GM21423 (cell line): ENCODE data around the gene CAPN2.
"Not testable (repeated sequence)": the region's sequence is repeated elsewhere in the genome, so short reads cannot be mapped to it uniquely, and the experiment has no call there.

Source experiments
- ATAC-seq: cut with Tn5 transposase; IDR thresholded peaks from one replicate; pipeline ENCODE4 v1.9.1; 2021; ENCODE audit warnings: mild to moderate bottlenecking, moderate library complexity; ENCODE audit not compliant: unreplicated experiment

Gene CAPN2

GRCh38 chr1:223716302-223716862, 4.0 kb downstream of the CAPN2 start:
- peak; percentile 46 for ATAC-seq

- no peak for ATAC-seq
These were observed 4.8 kb downstream of the CAPN2 start for GRCh38 chr1:223717123-223717522.

GRCh38 chr1:223717695-223718363, 5.5 kb downstream of the CAPN2 start:
- no peak for ATAC-seq

- no peak for ATAC-seq
These were observed 6.5 kb downstream of the CAPN2 start for GRCh38 chr1:223718850-223719249.

GRCh38 chr1:223720971-223721591, 8.7 kb downstream of the CAPN2 start:
- ATAC-seq, result no peak

- ATAC-seq, result no peak
These were observed 9.6 kb downstream of the CAPN2 start for GRCh38 chr1:223721658-223722607.

- no peak for ATAC-seq
These were observed 11.1 kb downstream of the CAPN2 start for GRCh38 chr1:223723351-223723904.

- ATAC-seq, result no peak
These were observed 12.0 kb downstream of the CAPN2 start for GRCh38 chr1:223724376-223724775.

GRCh38 chr1:223725578-223725977, 13.2 kb downstream of the CAPN2 start:
- no peak for ATAC-seq

GRCh38 chr1:223726380-223727001, 14.2 kb downstream of the CAPN2 start:
- peak; percentile 97 for ATAC-seq

GRCh38 chr1:223727541-223727940, 15.2 kb downstream of the CAPN2 start:
- ATAC-seq, result no peak

GRCh38 chr1:223729906-223730305, 17.6 kb downstream of the CAPN2 start:
- ATAC-seq, result no peak

GRCh38 chr1:223730479-223731132, 18.3 kb downstream of the CAPN2 start:
- no peak for ATAC-seq

GRCh38 chr1:223731133-223731770, 18.9 kb downstream of the CAPN2 start:
- no peak for ATAC-seq

GRCh38 chr1:223732993-223733798, 20.9 kb downstream of the CAPN2 start:
- ATAC-seq, result no peak

- no peak for ATAC-seq
These were observed 21.8 kb downstream of the CAPN2 start for GRCh38 chr1:223733898-223734852.

- not testable (repeated sequence) for ATAC-seq
These were observed 24.3 kb downstream of the CAPN2 start for GRCh38 chr1:223736638-223737037.

- no peak for ATAC-seq
These were observed 25.0 kb downstream of the CAPN2 start for GRCh38 chr1:223737342-223737741.
